ENCODE measurements around the gene TAS2R60.

- TF ChIP-seq CTCF (conservative IDR thresholded peaks at IDR 0.05; ENCODE audit: low read depth in 2 of 2): no peak
- no peak for TF ChIP-seq REST (IDR thresholded peaks at IDR 0.05; ENCODE audit: unreplicated experiment)
- no peak for TF ChIP-seq POLR2AphosphoS5 (IDR thresholded peaks at IDR 0.05; ENCODE audit: low read depth)
- TF ChIP-seq CREB1 (CRISPR knock-in tag; IDR thresholded peaks at IDR 0.05; ENCODE audit: low read depth): no peak
These were observed 43.6 kb upstream of the TAS2R60 start for GRCh38 chr7:143399642-143400041.
